ENCODE measurements around the gene SAMD11.
A peak's percentile ranks its signal among the peaks of the same experiment; 100 is the strongest.

Gene SAMD11

GRCh38 chr1:917076-917459 is 6.7 kb upstream of the SAMD11 start:
- DNase-seq (ENCODE audit: insufficient read length, low spot score) (no peak), FAIRE-seq (no peak)
- TF ChIP-seq PAX5 (IDR thresholded peaks at IDR 0.05; ENCODE audit: insufficient read depth, low read length, severe bottlenecking) (no peak), SPI1 (IDR thresholded peaks at IDR 0.05; ENCODE audit: low read depth, low read length) (no peak), POU2F2 (IDR thresholded peaks at IDR 0.05; ENCODE audit: low read depth, low read length) (no peak), POLR2AphosphoS5 (IDR thresholded peaks at IDR 0.05; ENCODE audit: low read depth, low read length) (no peak), POLR2A (IDR thresholded peaks at IDR 0.05; ENCODE audit: low read depth, low read length) (no peak), TAF1 (IDR thresholded peaks at IDR 0.05; ENCODE audit: low read depth, low read length) (no peak)

- FAIRE-seq, result no peak
- no peak for DNase-seq (ENCODE audit: insufficient read length, low spot score)
These were observed 6.1 kb upstream of the SAMD11 start for GRCh38 chr1:917466-918091.

GRCh38 chr1:918353-918752 is 5.4 kb upstream of the SAMD11 start:
- DNase-seq (ENCODE audit: insufficient read length, low spot score) (no peak), FAIRE-seq (no peak)
- TF ChIP-seq TAF1 (IDR thresholded peaks at IDR 0.05; ENCODE audit: low read depth, low read length) (no peak), POU2F2 (IDR thresholded peaks at IDR 0.05; ENCODE audit: low read depth, low read length) (no peak), POLR2A (IDR thresholded peaks at IDR 0.05; ENCODE audit: low read depth, low read length) (no peak), SPI1 (IDR thresholded peaks at IDR 0.05; ENCODE audit: low read depth, low read length) (no peak), PAX5 (IDR thresholded peaks at IDR 0.05; ENCODE audit: insufficient read depth, low read length, severe bottlenecking) (no peak), POLR2AphosphoS5 (IDR thresholded peaks at IDR 0.05; ENCODE audit: low read depth, low read length) (no peak)

More at GRCh38 chr1:917466-918091, 6.1 kb upstream of the SAMD11 start:
- no peak for TF ChIP-seq POLR2A (IDR thresholded peaks at IDR 0.05; ENCODE audit: low read depth, low read length)
- no peak for TF ChIP-seq TAF1 (IDR thresholded peaks at IDR 0.05; ENCODE audit: low read depth, low read length)
- TF ChIP-seq PAX5 (IDR thresholded peaks at IDR 0.05; ENCODE audit: insufficient read depth, low read length, severe bottlenecking), result no peak
- TF ChIP-seq SPI1 (IDR thresholded peaks at IDR 0.05; ENCODE audit: low read depth, low read length), result no peak
- no peak for TF ChIP-seq POU2F2 (IDR thresholded peaks at IDR 0.05; ENCODE audit: low read depth, low read length)
- no peak for TF ChIP-seq POLR2AphosphoS5 (IDR thresholded peaks at IDR 0.05; ENCODE audit: low read depth, low read length)

GRCh38 chr1:918843-919242 is 4.9 kb upstream of the SAMD11 start:
- DNase-seq (ENCODE audit: insufficient read length, low spot score) (no peak), FAIRE-seq (no peak)
- no peak for TF ChIP-seq PAX5 (IDR thresholded peaks at IDR 0.05; ENCODE audit: insufficient read depth, low read length, severe bottlenecking)

GRCh38 chr1:919271-919872 is 4.4 kb upstream of the SAMD11 start:
- DNase-seq (ENCODE audit: insufficient read length, low spot score), result no peak
- TF ChIP-seq POLR2AphosphoS5 (IDR thresholded peaks at IDR 0.05; ENCODE audit: low read depth, low read length) (no peak), SPI1 (IDR thresholded peaks at IDR 0.05; ENCODE audit: low read depth, low read length) (no peak), PAX5 (IDR thresholded peaks at IDR 0.05; ENCODE audit: insufficient read depth, low read length, severe bottlenecking) (no peak), TAF1 (IDR thresholded peaks at IDR 0.05; ENCODE audit: low read depth, low read length) (no peak), POLR2A (IDR thresholded peaks at IDR 0.05; ENCODE audit: low read depth, low read length) (no peak), POU2F2 (IDR thresholded peaks at IDR 0.05; ENCODE audit: low read depth, low read length) (no peak)
- FAIRE-seq, result no peak

GRCh38 chr1:920010-920409 is 3.7 kb upstream of the SAMD11 start:
- DNase-seq (ENCODE audit: insufficient read length, low spot score) (no peak), FAIRE-seq (no peak)
- TF ChIP-seq POLR2AphosphoS5 (IDR thresholded peaks at IDR 0.05; ENCODE audit: low read depth, low read length) (no peak), PAX5 (IDR thresholded peaks at IDR 0.05; ENCODE audit: insufficient read depth, low read length, severe bottlenecking) (no peak), POLR2A (IDR thresholded peaks at IDR 0.05; ENCODE audit: low read depth, low read length) (no peak), TAF1 (IDR thresholded peaks at IDR 0.05; ENCODE audit: low read depth, low read length) (no peak), SPI1 (IDR thresholded peaks at IDR 0.05; ENCODE audit: low read depth, low read length) (no peak)

- TF ChIP-seq POLR2AphosphoS5 (IDR thresholded peaks at IDR 0.05; ENCODE audit: low read depth, low read length), result no peak
- TF ChIP-seq POU2F2 (IDR thresholded peaks at IDR 0.05; ENCODE audit: low read depth, low read length), result no peak
- TF ChIP-seq TAF1 (IDR thresholded peaks at IDR 0.05; ENCODE audit: low read depth, low read length), result no peak
- no peak for TF ChIP-seq PAX5 (IDR thresholded peaks at IDR 0.05; ENCODE audit: insufficient read depth, low read length, severe bottlenecking)
- TF ChIP-seq POLR2A (IDR thresholded peaks at IDR 0.05; ENCODE audit: low read depth, low read length), result no peak
- no peak for DNase-seq (ENCODE audit: insufficient read length, low spot score)
- FAIRE-seq, result no peak
These were observed 3.2 kb upstream of the SAMD11 start for GRCh38 chr1:920521-920920.

GRCh38 chr1:921011-921837 is 2.5 kb upstream of the SAMD11 start:
- FAIRE-seq (peak; percentile 5), DNase-seq (ENCODE audit: insufficient read length, low spot score) (no peak)
- TF ChIP-seq POLR2AphosphoS5 (IDR thresholded peaks at IDR 0.05; ENCODE audit: low read depth, low read length) (no peak), POU2F2 (IDR thresholded peaks at IDR 0.05; ENCODE audit: low read depth, low read length) (no peak), TAF1 (IDR thresholded peaks at IDR 0.05; ENCODE audit: low read depth, low read length) (no peak), SPI1 (IDR thresholded peaks at IDR 0.05; ENCODE audit: low read depth, low read length) (no peak), POLR2A (IDR thresholded peaks at IDR 0.05; ENCODE audit: low read depth, low read length) (no peak), PAX5 (IDR thresholded peaks at IDR 0.05; ENCODE audit: insufficient read depth, low read length, severe bottlenecking) (no peak)

- no peak for FAIRE-seq
- TF ChIP-seq POU2F2 (IDR thresholded peaks at IDR 0.05; ENCODE audit: low read depth, low read length), result no peak
- TF ChIP-seq TAF1 (IDR thresholded peaks at IDR 0.05; ENCODE audit: low read depth, low read length), result no peak
- no peak for TF ChIP-seq PAX5 (IDR thresholded peaks at IDR 0.05; ENCODE audit: insufficient read depth, low read length, severe bottlenecking)
- no peak for TF ChIP-seq POLR2A (IDR thresholded peaks at IDR 0.05; ENCODE audit: low read depth, low read length)
- DNase-seq (ENCODE audit: insufficient read length, low spot score), result no peak
These were observed 400 bp downstream of the SAMD11 start for GRCh38 chr1:923991-924655.
